Measurements from ENCODE around the gene CRB2.

Gene CRB2

DNA sequence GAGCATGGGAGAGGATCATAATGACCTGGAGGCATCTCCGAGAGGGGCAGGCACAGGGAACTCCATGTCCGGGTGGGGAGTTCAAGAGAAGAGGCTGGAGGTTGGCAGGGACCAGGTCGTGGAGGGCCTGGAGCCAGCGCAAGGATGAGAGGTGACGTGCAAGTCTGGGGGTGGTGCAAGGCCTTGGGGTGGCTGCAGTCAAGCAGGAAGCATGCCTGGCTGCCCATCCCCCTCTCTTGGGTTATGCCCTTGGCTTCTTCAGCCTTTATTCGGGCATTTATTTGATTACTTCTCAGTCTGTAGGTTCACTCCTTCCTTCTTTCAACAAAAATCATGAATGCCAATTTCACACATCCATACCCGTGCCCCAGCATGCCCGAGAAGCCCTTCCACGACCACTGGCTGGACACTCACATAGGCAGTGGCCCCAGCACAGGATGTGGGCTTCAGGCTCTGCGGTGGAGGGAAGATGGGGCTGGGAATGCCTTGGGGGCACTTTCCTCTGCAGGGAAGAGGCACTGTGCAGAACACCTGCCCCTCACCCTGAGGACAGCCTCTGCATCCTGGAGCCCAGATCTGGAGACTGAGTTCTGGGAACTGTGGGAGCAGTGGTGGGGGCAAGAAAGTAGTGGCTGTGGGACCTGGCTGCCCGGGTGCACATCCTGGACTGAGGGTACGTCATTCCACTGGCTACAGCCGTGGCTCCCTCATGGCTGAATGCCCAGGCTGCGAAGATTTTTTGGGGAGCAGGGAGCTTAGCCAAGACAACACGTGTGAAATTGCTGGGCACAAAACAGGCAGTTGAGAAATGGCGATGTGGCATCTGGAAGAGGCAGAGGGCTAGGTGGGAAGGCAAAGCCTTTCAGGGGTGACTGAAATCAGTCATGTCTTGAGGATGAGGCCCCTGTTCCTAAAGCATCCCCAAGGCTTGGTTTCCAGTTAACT, 38.6 kb downstream of the CRB2 start:
- TF ChIP-seq CTCF (IDR thresholded peaks at IDR 0.05) = no peak

DNA sequence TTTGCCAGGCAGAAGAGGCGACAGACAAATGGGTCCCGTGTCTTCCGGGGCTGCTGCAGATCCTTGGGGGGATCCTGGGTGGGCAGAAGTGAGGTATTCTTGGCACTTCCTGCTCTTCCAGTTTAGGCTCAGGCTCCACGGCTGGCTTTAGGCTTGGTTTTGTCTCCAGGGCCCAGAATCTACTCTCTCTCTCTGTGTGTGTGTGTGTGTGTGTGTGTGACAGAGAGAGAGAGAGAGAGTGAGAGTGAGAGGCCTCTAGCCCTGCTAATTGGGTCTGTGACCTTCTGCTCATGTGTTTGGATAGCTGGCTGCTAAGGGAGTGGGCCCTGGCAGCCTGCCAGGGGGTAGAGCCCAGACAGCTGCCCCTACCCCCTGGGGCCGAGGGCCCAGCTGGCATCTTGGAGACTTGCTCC, 39.3 kb downstream of the CRB2 start:
- no peak for TF ChIP-seq CTCF (IDR thresholded peaks at IDR 0.05)

DNA sequence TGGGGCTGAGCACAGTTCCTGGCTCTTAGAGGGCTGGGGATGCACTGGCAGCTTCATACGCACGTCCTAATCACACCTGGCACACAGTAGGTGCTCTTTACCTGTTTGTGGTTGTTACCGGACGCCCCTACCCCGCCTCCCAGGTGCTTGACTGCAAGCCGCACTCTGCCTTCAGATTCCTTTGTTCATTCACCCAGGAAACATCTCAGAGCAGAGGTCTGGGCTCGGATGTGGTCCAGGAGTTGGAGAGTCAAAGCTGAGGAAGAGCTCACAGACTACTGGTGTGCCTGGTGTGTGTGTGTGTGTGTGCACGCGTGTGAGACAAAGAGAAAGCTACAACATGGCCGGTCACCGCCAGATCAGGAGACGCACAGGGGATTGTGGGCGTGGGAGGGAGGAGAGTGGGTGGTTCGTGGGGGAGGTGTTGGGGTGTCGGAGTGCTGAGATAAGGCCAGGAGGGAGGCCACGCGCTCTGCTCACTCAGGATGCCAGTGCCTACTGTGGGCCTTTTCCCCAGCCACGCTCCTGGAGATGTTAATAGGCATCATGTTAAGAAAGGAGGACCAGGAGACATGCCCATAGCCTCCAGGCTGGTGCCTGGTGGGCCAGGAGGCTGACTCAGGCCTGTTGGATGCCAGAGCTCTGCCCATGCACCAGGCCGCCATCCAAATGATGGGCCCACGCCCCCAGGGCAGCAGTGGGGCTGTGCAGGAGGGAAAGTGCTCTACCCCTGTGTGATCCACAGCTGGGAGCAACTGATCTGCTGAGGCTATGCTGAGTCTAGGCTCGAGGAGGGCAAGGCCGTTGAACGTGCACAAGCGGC, 39.9 kb downstream of the CRB2 start:
- no peak for TF ChIP-seq CTCF (IDR thresholded peaks at IDR 0.05)

DNA sequence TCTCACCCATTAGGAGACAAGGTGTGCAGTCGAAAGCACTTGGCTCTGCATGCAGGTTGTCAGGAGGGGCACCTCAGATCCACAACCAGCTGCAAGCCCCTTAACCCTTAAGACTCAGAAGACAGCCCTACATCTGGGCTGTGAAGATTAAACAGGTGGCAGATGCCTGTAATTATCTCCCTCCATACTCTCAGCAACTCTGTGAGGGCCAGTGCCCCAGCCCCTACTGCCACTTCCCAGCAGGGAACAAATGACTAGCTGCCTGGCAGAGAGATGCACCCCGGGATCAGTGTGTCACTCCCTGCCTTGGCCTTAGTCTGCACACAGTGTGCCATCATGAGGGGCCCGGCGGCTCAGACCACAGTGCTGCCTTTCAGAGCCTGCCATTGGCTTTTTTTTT, 42.0 kb downstream of the CRB2 start:
- no peak for TF ChIP-seq CTCF (IDR thresholded peaks at IDR 0.05)

- TF ChIP-seq CTCF (IDR thresholded peaks at IDR 0.05) = peak; percentile 64
Observed at GRCh38 chr9:123399803-123400378, 43.9 kb downstream of the CRB2 start.

GRCh38 chr9:123400926-123401503, 45.0 kb downstream of the CRB2 start:
- no peak for TF ChIP-seq CTCF (IDR thresholded peaks at IDR 0.05)

DNA sequence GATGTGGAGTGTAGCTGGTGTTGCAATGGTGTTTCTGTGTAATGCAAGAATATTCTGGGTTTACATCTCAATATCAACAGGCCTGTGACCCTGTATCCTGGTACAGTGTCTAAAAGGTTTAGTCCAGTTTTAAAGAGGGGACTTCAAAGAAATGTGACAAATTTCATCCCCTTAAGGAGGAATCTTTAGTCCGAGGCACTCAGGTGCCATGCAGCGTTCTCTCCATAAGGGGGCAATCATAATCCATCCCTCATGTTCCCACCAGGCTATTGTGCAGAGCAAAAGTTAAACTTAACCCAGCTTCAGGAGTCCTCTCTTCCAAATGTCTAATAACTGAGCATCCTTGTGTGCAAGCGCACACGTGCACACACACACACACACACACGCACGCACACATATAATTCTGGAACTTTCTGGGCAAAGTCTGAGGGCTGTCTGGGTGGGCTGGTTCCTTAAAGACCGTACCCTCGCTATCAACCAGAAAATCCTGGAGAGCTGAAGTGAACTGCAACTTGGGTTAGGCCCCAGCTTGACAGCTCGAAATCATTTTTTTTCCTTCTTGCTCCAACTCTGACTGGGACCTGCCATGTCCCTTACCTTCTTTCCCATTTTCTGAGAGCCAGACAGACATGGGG, 46.0 kb downstream of the CRB2 start:
- TF ChIP-seq CTCF (IDR thresholded peaks at IDR 0.05) = peak; percentile 85

Measured in LNCAP (cell line).